PC-3 (cell line): ENCODE results near the gene JARID2. TPM values are rescaled to one million over a fixed set of nuclear protein-coding genes. Genes with fewer than 3 reads are reported as not detected.

Experiments used
- ATAC-seq: fragments of 200-7000 bp; cut with Tn5 transposase; 2 replicates; pipeline ENCODE4 v1.9.1; 2020; ENCODE audit warnings: mild to moderate bottlenecking, moderate library complexity
- BruUV-seq: library from RNA; stranded (reverse); fragments of 400-500 nt; replicated peaks from 2 replicates; lab custom pipeline; 2021; lab: Mats Ljungman, UMichigan
- CTCF ChIA-PET: fragments of 300-600 bp; sonication (Branson Sonifier 250); formaldehyde crosslinking; loops from one replicate; lab custom pipeline; 2022; ENCODE audit warnings: antibody characterized with exemption; lab: Charles Lee
- POLR2A ChIA-PET: fragments of 300-600 bp; sonication (Branson Sonifier 250); formaldehyde crosslinking; loops from one replicate; lab custom pipeline; 2022; ENCODE audit warnings: antibody characterized with exemption; ENCODE audit not compliant: unreplicated experiment; lab: Charles Lee
- DNase-seq: peaks from one replicate; pipeline ENCODE4 v3.0.0-alpha.2; 2015
- H2AFZ ChIP-seq: fragments of 300-600 bp; sonication (generic); 2 replicates; pipeline ENCODE4 v1.6.0; 2016; ENCODE audit warnings: antibody characterized with exemption, low read length
- H3F3A ChIP-seq: fragments of 300-600 bp; sonication (generic); one replicate; pipeline ENCODE4 v1.6.0; 2017; ENCODE audit warnings: antibody characterized with exemption, low read length, control low read depth, mild to moderate bottlenecking; ENCODE audit not compliant: unreplicated experiment
- H3K27ac ChIP-seq: fragments of 300-600 bp; sonication (generic); 2 replicates; pipeline ENCODE4 v1.5.1; 2016; ENCODE audit warnings: mild to moderate bottlenecking, low read length
- H3K27me3 ChIP-seq: fragments of 300-600 bp; sonication (generic); 2 replicates; pipeline ENCODE4 v1.6.1; 2016; ENCODE audit warnings: low read length, mixed read lengths
- H3K36me3 ChIP-seq: fragments of 300-600 bp; sonication (generic); 2 replicates; pipeline ENCODE4 v1.6.1; 2016; ENCODE audit warnings: low read depth, mixed run types, low read length, mixed read lengths
- H3K4me1 ChIP-seq: fragments of 300-600 bp; sonication (generic); 2 replicates; pipeline ENCODE4 v1.5.1; 2016; ENCODE audit warnings: low read length; ENCODE audit not compliant: insufficient read depth
- H3K4me2 ChIP-seq: fragments of 300-600 bp; sonication (generic); 2 replicates; pipeline ENCODE4 v1.6.0; 2016; ENCODE audit warnings: low read length
- H3K4me3 ChIP-seq: fragments of 300-600 bp; sonication (generic); 2 replicates; pipeline ENCODE4 v1.5.1; 2016; ENCODE audit warnings: mild to moderate bottlenecking, low read length, mixed read lengths
- H3K79me2 ChIP-seq: fragments of 300-600 bp; sonication (generic); 2 replicates; pipeline ENCODE4 v1.6.1; 2017; ENCODE audit warnings: low read length, mixed read lengths
- H3K9ac ChIP-seq: fragments of 300-600 bp; sonication (generic); 2 replicates; pipeline ENCODE4 v1.6.0; 2016; ENCODE audit warnings: mild to moderate bottlenecking, low read length
- H3K9me2 ChIP-seq: fragments of 300-600 bp; sonication (generic); replicated peaks from 2 replicates; pipeline ENCODE4 v1.6.1; 2016; ENCODE audit warnings: mixed run types, low read length, mixed read lengths
- H3K9me3 ChIP-seq: fragments of 300-600 bp; sonication (generic); 2 replicates; pipeline ENCODE4 v1.6.1; 2016; ENCODE audit warnings: low read length, mixed read lengths
- H4K20me1 ChIP-seq: fragments of 300-600 bp; sonication (generic); 2 replicates; pipeline ENCODE4 v1.6.1; 2016; ENCODE audit warnings: low read length, mixed read lengths
- EZH2 ChIP-seq: fragments of 300-600 bp; sonication (generic); IDR thresholded peaks from one replicate; pipeline ENCODE4 v1.6.1; 2017; ENCODE audit warnings: antibody characterized with exemption, mild to moderate bottlenecking, low read length; ENCODE audit not compliant: unreplicated experiment
- EZH2phosphoT487 ChIP-seq: fragments of 300-600 bp; sonication (generic); IDR thresholded peaks from 2 replicates; pipeline ENCODE4 v1.6.1; 2018; ENCODE audit warnings: mild to moderate bottlenecking, antibody characterized with exemption, low read length, borderline replicate concordance
- intact Hi-C: fragments of 100-400 bp; cut with micrococcal nuclease; formaldehyde crosslinking; loops from 2 replicates; pipeline ENCODE4 v1.9.0; 2023
- total RNA-seq: library from RNA; depleted of rRNA; stranded (reverse); fragments of >200 nt; gene quantifications from 2 replicates; pipeline ENCODE4 v1.2.3, GENCODE V29; 2014
- TF ChIP-seq, protein P1 (sequence below): fragments of 300-600 bp; sonication (generic); conservative IDR thresholded peaks from 2 replicates; pipeline ENCODE4 v1.5.1; 2017; ENCODE audit warnings: antibody characterized with exemption, low read depth, mild to moderate bottlenecking, low read length

JARID2 gene
- total RNA-seq, 1 experiment from 2014 or later, result 11.0 TPM

DNA sequence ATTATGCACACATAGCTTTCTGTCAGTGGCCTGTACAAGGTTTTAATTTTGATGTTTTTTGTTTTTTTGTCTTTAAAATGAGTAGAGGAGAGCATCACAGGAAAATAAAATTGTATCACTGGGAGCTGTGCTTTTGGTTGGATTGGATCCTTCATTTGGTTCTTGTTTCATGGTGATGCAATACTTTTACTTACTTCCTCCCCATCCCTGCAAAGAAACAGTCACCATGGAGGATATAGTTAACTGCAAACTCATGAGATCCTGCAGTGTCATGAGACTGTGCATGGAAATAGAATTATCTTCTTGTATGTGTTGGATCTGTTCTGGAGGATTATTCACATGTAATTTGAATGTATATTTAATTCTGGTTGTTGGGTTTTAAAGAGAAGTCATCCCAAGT is 122.3 kb downstream of the JARID2 start:
- Histone ChIP-seq H3K4me2 (no peak overlapping the region), H3F3A (no peaks in the 10 kb centered on the region), H3K9ac (no peak overlapping the region), H3K27me3 (no peaks in the 10 kb centered on the region), H3K4me3 (no peak overlapping the region), H3K27ac (no peak overlapping the region), H3K9me3 (no peaks in the 10 kb centered on the region), H3K79me2 (peaks cover 85% of the 10 kb centered on the region), H4K20me1 (0 out of 2 replicates have a peak, but pooled peaks cover 7% of the 10 kb centered on the region), H2AFZ (no peak overlapping the region), H3K9me2 (no peaks in the 10 kb centered on the region), H3K4me1 (peaks cover 11% of the 10 kb centered on the region), H3K36me3 (0 out of 2 replicates have a peak, but pooled peaks cover 3% of the 10 kb centered on the region)
- DNase-seq (no peak), ATAC-seq (no peak)
- POLR2A ChIA-PET, result no interaction called here
- TF ChIP-seq, protein P1, sequence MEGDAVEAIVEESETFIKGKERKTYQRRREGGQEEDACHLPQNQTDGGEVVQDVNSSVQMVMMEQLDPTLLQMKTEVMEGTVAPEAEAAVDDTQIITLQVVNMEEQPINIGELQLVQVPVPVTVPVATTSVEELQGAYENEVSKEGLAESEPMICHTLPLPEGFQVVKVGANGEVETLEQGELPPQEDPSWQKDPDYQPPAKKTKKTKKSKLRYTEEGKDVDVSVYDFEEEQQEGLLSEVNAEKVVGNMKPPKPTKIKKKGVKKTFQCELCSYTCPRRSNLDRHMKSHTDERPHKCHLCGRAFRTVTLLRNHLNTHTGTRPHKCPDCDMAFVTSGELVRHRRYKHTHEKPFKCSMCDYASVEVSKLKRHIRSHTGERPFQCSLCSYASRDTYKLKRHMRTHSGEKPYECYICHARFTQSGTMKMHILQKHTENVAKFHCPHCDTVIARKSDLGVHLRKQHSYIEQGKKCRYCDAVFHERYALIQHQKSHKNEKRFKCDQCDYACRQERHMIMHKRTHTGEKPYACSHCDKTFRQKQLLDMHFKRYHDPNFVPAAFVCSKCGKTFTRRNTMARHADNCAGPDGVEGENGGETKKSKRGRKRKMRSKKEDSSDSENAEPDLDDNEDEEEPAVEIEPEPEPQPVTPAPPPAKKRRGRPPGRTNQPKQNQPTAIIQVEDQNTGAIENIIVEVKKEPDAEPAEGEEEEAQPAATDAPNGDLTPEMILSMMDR, result no peak
- no peak for TF ChIP-seq EZH2phosphoT487
- no peak for TF ChIP-seq EZH2
- BruUV-seq, result no TSS peak
- CTCF ChIA-PET, result no interaction called here
- intact Hi-C loops, result no loop called here

DNA sequence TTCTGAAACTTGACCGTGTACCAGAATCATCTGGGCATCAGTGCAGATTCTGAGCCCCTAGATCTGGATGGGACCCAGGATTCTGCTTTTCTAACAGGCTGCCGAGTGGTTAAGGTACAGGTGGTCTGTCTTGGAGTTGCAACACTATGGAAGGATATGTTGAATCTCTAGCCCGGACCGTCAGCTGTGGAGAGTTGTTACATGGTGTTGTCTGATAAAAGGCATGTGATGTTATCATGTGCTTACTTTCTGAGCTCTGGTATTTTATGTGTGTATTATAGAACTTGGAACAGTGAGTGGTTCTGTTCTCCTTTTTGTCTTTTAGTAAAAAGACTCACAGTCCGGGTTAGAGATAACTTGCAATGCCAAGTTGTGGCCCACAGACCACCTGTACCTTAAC is 123.0 kb downstream of the JARID2 start:
- H3F3A ChIP-seq, result no peaks in the 10 kb centered on the region
- H3K4me2 ChIP-seq, result no peak overlapping the region
- no peak overlapping the region for H3K27ac ChIP-seq
- 0 out of 2 replicates have a peak, but pooled peaks cover 7% of the 10 kb centered on the region for H4K20me1 ChIP-seq
- peaks cover 11% of the 10 kb centered on the region for H3K4me1 ChIP-seq
- H3K27me3 ChIP-seq, result no peaks in the 10 kb centered on the region
- BruUV-seq, result no TSS peak
- no peak for DNase-seq
- no peaks in the 10 kb centered on the region for H3K9me3 ChIP-seq
- H2AFZ ChIP-seq, result no peak overlapping the region
- no peak overlapping the region for H3K9ac ChIP-seq
- CTCF ChIA-PET, result no interaction called here
- ATAC-seq, result no peak
- no peaks in the 10 kb centered on the region for H3K9me2 ChIP-seq
- H3K36me3 ChIP-seq, result 0 out of 2 replicates have a peak, but pooled peaks cover 3% of the 10 kb centered on the region
- intact Hi-C loops, result no loop called here
- POLR2A ChIA-PET, result no interaction called here
- TF ChIP-seq, protein P1, result no peak
- TF ChIP-seq EZH2phosphoT487 (no peak), EZH2 (no peak)
- H3K4me3 ChIP-seq, result no peak overlapping the region
- peaks cover 88% of the 10 kb centered on the region for H3K79me2 ChIP-seq

DNA sequence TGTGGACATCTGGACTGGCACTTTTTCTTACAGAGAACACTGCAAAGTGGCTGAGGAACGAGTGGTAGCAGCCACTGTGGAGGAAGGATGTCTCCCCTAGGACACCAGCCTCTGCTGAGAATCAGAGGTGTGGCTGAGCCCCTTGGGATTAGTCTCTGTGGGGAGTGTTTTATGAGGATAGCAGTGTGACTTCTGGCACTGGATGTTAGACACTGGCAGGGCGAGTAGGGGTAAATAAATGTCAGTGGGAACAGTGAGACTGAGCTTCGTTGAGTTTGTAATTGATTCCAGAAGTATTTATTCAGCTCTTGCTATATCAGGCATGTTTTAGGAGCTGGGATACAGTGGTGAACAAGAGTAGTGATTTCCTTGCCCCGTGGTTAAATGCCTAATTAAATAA is 124.0 kb downstream of the JARID2 start:
- TF ChIP-seq, protein P1, result no peak
- TF ChIP-seq EZH2, result no peak
- no peak for TF ChIP-seq EZH2phosphoT487
- no peaks in the 10 kb centered on the region for H3F3A ChIP-seq
- no peak overlapping the region for H3K27ac ChIP-seq
- H3K4me1 ChIP-seq, result peaks cover 11% of the 10 kb centered on the region
- ChIA-PET CTCF (no interaction called here), POLR2A (no interaction called here)
- H3K9me3 ChIP-seq, result no peaks in the 10 kb centered on the region
- DNase-seq, result no peak
- ATAC-seq, result no peak
- H3K9ac ChIP-seq, result no peak overlapping the region
- no peaks in the 10 kb centered on the region for H3K9me2 ChIP-seq
- intact Hi-C loops, result no loop called here
- no peaks in the 10 kb centered on the region for H4K20me1 ChIP-seq
- no peak overlapping the region for H2AFZ ChIP-seq
- peaks cover 89% of the 10 kb centered on the region for H3K79me2 ChIP-seq
- BruUV-seq, result no TSS peak
- 0 out of 2 replicates have a peak, but pooled peaks cover 3% of the 10 kb centered on the region for H3K36me3 ChIP-seq
- no peak overlapping the region for H3K4me3 ChIP-seq
- H3K27me3 ChIP-seq, result no peaks in the 10 kb centered on the region
- no peak overlapping the region for H3K4me2 ChIP-seq
